Activated CD8-positive, alpha-beta memory T cell treated with anti-CD3 and anti-CD28 coated beads, Interleukin-2, amount 50 U/mL, for 24 hours (primary cell): ENCODE results near the gene CCDC134.
A peak's percentile ranks its signal among the peaks of the same experiment; 100 is the strongest.
"Not testable (repeated sequence)": the region's sequence is repeated elsewhere in the genome, so short reads cannot be mapped to it uniquely, and the experiment has no call there.

Experiments used
- DNase-seq: peaks from one replicate; pipeline ENCODE4 v3.0.0-alpha.2; 2020; ENCODE audit errors: extremely low read depth

CCDC134 gene

GRCh38 chr22:41842996-41843970 lies 42.8 kb downstream of the CCDC134 start:
- no peak for DNase-seq

GRCh38 chr22:41844036-41844435 lies 43.6 kb downstream of the CCDC134 start:
- no peak for DNase-seq

- DNase-seq: no peak
Observed at GRCh38 chr22:41844513-41844912, 44.0 kb downstream of the CCDC134 start.

GRCh38 chr22:41845380-41846267 lies 45.1 kb downstream of the CCDC134 start:
- DNase-seq: no peak

GRCh38 chr22:41846268-41846987 lies 45.9 kb downstream of the CCDC134 start:
- DNase-seq: no peak

- no peak for DNase-seq
Observed at GRCh38 chr22:41847300-41847699, 46.8 kb downstream of the CCDC134 start.

- no peak for DNase-seq
Observed at GRCh38 chr22:41848468-41848867, 48.0 kb downstream of the CCDC134 start.

GRCh38 chr22:41856469-41856868 lies 56.0 kb downstream of the CCDC134 start:
- no peak for DNase-seq

GRCh38 chr22:41857155-41857859 lies 56.8 kb downstream of the CCDC134 start:
- DNase-seq: peak; percentile 69

GRCh38 chr22:41857860-41858199 lies 57.4 kb downstream of the CCDC134 start:
- DNase-seq: no peak

- DNase-seq: no peak
Observed at GRCh38 chr22:41862160-41862529, 61.7 kb downstream of the CCDC134 start.

GRCh38 chr22:41862530-41863266 lies 62.2 kb downstream of the CCDC134 start:
- DNase-seq: no peak

- no peak for DNase-seq
Observed at GRCh38 chr22:41863472-41863871, 63.0 kb downstream of the CCDC134 start.

GRCh38 chr22:41868556-41868955 lies 68.1 kb downstream of the CCDC134 start:
- no peak for DNase-seq

GRCh38 chr22:41870081-41870480 lies 69.6 kb downstream of the CCDC134 start:
- not testable (repeated sequence) for DNase-seq

GRCh38 chr22:41870786-41871185 lies 70.3 kb downstream of the CCDC134 start:
- no peak for DNase-seq

- no peak for DNase-seq
Observed at GRCh38 chr22:41873391-41873790, 72.9 kb downstream of the CCDC134 start.

- DNase-seq: no peak
Observed at GRCh38 chr22:41874090-41874489, 73.6 kb downstream of the CCDC134 start.

GRCh38 chr22:41875531-41876270 lies 75.2 kb downstream of the CCDC134 start:
- no peak for DNase-seq
